ENCODE results near the gene AKAP11.
"Not testable (repeated sequence)": the region's sequence is repeated elsewhere in the genome, so short reads cannot be mapped to it uniquely, and the experiment has no call there.

The AKAP11 gene, protein sequence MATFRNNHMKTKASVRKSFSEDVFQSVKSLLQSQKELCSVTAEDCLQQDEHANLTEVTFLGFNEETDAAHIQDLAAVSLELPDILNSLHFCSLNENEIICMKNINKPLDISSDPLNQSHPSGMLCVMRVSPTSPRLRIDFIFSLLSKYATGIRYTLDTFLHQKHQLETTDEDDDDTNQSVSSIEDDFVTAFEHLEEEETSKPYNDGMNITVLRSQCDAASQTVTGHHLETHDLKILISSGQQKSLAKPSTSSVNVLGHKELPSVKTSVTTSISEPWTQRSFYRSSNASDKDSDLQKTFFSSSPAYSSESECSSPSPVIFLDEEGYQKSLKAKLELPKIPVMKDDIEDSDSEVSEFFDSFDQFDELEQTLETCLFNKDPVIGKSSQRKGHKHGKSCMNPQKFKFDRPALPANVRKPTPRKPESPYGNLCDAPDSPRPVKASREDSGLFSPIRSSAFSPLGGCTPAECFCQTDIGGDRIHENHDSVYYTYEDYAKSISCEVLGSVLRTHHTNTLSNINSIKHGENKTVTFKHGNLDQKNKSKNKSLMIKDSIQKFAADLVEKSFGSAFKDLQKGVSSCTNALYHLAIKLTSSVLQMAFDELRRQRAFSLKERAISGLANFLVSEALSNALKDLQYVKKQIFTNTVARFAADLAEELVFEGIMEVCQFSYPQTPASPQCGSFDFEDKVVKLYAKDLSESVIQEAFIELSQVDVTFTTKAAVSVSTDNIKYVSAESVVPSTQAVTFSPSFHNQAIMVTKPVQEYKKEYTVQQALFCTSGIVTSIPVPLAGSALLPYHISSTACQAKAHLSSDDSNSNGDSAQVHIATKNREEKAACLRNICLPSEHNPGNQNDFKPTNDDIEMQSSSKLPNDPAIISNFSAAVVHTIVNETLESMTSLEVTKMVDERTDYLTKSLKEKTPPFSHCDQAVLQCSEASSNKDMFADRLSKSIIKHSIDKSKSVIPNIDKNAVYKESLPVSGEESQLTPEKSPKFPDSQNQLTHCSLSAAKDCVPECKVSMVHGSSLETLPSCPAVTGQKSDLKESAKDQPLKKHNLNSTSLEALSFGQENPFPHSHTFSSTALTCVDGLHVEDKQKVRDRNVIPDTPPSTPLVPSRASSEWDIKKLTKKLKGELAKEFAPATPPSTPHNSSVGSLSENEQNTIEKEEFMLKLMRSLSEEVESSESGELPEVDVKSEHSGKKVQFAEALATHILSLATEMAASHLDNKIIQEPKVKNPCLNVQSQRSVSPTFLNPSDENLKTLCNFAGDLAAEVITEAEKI (N-terminal part only)

DNA sequence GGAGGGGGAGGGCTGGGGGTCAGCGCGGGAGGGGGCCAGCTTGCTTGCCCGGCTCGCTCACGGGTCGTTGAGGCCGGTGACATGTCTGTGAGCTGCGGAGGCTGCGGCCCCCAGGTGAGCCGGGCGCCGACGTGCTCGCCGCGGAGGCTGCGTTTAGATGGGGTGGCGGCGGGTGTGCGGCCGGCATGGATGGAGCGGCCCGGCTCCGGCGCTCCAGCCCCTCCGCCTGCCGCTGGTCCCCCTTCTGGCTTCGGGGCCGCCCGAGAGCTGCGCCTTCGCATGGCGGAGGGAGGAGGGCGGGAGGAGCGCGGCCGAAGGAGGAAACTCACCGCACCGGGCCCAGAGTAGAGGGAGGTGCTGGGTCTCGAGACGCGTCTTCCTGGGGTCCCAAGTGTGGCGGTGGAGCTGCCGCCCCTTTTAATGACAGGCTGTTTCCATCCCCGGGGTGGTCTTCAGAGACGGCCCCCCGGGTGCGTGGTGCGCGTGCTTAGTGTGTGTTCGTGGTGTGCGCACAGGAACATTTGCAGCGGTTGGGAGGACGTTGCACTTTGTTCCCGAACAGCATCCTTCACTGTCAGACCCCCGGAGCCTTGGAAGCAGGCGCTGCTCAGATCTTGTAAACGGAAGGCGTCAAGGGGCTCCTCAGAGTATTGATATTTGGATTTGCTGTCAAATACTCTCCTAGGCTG, at the start of gene AKAP11:
Gene AKAP11 (plus strand): TSS at position 38 of the 689 bp plus-strand sequence. CDS start 14,197 bp downstream, outside the sequence.
- no peak for DNase-seq

DNA sequence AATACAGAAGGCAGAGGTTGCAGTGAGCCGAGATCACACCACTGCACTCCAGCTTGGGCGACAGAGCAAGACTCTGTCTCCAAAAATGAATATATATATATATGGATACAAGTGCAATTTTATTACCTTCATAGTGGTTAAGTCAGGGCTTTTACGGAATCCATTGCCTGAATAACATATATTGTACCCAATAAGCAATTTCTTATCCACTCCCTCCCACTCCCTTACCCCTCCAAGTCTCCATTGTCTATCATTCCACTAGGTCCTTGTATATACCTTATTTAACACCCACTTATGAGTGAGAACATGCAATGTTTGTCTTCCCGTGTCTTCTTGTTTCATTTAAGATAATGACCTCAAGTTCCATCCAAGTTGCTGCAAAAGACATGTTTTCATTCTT, 48.3 kb upstream of the AKAP11 start:
- no peak for DNase-seq

DNA sequence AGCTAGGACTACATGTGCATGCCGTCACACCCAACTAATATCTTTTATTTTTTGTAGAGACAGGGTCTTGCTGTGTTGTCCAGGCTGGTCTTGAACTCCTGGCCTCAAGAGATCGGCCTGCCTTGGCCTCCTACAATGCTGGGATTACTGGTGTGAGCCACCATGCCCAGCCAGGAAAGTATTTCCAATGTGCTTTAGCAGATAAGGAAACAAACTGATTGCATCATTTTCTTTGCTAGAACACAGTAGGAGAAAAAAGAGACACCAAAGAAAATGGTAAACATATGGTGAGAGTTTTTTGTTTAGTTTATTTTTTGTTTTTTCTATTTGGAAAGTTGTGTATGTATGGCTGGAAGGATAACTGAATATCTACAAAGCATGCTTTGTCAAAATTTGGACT, 46.9 kb upstream of the AKAP11 start:
- DNase-seq = no peak

DNA sequence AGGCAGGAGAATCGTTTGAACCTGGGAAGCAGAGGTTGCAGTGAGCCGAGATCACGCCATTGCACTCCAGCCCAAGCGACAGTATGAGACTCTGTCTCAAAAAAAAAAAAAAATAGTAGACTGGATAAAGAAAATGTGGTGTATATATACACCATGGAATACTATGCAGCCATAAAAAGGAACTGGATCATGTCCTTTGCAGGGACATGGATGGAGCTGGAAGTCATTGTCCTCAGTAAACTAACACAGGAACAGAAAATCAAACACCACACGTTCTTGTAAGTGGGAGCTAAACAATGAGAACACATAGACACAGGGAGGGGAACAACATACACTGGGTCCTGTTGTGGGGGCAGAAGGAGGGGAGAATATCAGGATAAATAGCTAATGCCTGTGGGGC, 45.2 kb upstream of the AKAP11 start:
- DNase-seq = not testable (repeated sequence)

DNA sequence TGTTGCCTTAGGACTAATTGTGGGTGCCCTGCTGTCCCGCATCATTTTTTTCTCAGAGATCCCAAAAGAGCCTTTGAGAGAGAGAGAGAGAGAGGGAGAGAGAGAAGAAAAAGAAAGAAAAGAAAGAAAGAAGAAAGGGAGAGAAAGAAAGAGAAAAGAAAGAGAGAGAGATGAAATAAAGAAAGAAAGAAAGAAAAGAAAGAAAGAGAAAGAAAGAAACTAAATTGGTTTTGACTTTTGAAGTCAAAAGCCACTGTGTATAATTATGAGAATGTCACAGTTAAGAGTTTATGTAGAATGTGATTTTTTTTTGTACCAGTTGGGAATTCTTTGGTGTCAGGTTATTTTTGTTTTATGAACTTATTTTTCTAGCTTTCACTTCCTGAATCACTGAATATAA, 43.4 kb upstream of the AKAP11 start:
- no peak for DNase-seq

DNA sequence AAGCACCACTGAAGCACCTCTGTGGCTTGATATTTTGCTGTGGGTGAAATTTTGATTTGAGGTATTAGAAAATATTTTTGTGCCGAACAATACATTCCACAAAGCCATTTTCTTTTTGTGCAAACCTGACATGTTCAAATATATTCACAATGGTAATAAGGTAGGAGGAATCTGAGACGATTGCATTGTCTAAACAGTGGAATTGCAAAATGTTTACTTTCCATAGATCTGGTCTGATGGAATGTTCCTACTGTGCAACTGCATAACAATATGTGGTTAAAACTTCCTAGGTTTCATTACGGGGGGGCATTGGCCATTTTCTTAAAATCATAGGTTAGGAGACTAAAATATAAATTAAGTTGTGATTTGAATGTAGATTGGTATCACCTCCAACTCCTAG, 42.7 kb upstream of the AKAP11 start:
- DNase-seq = no peak

DNA sequence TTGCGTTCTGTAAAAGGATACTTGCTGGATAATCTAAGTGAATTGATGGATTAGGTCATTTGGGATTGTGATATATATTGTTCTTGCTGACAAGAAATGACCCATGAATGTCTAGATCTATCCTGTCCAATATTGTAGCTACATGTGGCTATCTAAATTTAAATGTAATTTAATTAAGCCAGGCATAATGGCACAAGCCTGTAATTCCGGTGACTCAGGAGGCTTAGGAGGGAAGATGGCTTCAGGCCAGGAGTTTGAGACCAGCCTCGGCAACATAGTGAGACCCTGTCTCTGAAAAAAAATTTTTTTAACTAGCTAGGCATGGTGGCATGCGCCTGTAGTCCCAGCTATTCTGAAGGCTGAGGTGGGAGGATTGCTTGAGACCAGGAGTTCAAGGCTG, 39.3 kb upstream of the AKAP11 start:
- no peak for DNase-seq

DNA sequence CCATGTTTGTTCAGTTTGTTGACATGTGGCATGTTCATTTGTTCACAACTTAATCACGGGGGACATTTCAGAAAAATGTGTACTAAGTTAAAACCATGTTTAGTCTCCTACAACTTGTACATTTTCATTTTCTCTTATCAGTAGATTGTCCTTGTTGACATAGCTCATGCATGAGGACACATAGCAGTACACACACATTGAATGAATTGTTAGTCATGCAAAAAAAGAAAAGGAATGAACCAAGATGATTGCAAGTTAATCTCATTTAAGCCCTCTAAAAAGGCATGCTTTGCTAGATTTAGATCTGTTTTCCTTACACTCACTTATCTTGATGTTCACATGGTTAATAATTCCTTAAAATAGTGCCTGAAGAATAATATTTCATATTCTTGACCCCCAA, 38.2 kb upstream of the AKAP11 start:
- DNase-seq = no peak

DNA sequence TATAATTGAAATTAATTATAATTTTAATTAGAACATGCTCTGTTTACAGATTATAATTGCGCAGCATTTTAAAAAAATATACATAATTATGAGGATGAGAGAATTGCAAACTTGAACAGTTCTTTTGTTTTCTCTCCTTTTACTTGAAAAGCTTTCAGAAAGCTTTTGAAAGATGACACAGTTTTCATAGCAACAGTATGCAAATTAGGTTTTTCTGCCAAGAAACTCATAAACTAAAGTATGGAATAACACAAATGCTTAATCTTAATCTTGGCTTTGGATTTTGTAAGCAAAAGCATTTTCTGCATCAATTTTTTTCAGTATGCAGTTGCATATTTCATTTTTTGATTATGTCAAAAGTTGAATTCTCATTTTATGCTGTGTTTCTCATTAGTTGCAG, 32.8 kb upstream of the AKAP11 start:
- no peak for DNase-seq

DNA sequence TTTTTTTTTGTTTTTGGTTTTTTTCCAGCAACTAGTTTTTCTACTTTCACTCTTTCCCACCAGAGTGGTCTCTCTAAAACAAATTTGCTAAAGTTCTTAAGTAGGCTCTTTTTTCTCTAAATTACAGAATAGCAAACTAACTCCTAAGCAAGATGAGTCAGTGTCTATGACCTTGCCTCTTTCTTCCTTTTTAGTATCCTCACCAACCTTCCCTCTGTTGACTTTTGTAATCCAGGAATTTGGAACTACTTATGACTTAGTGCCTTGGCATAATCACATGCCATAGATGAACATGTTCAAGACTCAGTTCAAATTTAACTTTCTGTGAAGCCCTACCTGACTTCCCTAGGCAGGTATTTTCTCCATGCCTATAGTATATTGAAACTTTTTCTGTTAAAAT, 32.3 kb upstream of the AKAP11 start:
- DNase-seq = no peak

DNA sequence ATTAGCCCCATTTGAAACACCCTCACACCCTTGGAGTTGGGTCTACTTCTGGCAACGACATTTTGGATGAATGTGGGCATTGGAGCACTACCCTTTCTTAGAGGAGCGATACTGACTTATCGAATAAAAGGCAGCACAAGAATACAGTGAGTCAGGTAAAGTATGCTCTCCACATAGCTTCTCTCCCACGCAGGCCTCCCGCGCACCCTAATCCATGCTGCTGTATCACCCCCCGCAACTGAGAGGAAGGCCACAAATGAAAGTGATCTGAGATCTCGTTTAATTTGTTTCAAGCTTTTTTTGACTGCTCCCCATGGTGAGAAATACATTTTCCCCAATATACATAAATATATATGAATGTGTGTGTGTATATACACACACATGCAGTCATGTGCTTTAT, 25.4 kb upstream of the AKAP11 start:
- no peak for DNase-seq

DNA sequence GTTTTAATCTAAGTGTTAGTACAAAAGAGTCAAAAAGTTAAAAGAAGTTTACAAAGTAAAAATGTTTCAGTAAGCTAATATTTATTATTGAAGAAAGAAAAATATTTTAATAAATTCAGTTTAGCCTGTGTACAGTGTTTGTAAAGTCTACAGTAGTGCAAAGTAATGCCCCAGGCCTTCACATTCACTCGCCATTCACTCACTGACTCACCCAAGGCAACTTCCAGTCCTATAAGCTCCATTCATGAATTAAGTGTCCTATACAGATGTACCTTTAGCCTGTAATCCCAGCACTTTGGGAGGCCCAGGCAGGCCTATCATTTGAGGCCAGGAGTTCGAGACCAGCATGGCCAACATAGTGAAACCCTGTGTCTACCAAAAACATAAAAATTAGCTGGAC, 24.1 kb upstream of the AKAP11 start:
- DNase-seq = no peak

DNA sequence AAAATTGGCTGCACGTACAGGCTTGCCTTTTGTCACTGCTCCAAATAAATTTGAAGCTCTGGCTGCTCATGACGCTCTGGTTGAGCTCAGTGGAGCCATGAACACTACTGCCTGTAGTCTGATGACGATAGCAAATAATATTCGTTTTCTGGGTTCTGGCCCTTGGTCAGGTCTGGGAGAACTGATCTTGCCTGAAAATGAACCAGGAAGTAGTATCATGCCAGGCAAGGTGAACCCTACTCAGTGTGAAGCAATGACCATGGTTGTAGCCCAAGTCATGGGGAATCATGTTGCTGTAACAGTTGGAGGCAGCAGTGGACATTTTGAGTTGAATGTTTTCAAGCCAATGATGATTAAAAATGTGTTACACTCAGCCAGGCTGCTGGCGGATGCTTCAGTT, 16.1 kb upstream of the AKAP11 start:
- peak; percentile 37 for DNase-seq

DNA sequence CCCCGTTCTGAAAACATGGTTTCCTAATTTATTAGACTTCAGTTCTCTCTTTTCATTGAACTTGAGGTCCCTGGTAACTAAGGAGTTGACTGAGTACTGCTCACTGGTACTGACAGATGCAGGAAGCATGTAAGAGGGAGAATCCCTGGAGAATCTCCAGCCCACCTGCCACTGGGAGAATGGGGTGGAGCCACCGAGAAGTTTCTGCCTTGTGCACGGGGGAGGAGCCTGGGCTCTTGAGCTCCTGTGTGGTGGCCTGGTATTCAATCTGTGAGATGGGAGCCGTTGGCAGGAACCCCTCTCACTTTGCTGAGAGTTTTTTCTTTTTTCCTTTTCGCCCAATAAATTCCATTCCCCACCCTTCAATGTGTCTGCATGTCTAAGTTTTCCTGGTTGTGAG, 13.2 kb upstream of the AKAP11 start:
- DNase-seq = no peak

DNA sequence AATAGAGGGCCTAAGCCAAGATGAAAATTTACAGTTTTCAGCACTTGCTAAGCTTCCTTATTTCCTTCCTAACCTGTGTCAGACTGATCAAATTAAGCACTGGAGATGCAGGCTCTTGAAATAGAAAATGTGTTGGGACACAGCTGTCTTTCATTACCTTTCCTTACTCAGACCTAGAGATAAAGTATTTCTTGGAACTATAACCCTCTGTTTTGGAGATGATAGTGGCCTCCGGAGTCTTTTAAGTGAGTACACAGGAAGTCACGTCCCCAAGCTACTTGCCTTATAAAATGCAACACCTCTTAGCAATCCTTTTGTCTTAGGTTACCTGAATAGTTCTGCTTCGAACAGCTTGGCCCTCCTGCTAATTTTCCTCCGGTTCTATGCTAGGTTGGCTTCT, 12.4 kb upstream of the AKAP11 start:
- DNase-seq = no peak

DNA sequence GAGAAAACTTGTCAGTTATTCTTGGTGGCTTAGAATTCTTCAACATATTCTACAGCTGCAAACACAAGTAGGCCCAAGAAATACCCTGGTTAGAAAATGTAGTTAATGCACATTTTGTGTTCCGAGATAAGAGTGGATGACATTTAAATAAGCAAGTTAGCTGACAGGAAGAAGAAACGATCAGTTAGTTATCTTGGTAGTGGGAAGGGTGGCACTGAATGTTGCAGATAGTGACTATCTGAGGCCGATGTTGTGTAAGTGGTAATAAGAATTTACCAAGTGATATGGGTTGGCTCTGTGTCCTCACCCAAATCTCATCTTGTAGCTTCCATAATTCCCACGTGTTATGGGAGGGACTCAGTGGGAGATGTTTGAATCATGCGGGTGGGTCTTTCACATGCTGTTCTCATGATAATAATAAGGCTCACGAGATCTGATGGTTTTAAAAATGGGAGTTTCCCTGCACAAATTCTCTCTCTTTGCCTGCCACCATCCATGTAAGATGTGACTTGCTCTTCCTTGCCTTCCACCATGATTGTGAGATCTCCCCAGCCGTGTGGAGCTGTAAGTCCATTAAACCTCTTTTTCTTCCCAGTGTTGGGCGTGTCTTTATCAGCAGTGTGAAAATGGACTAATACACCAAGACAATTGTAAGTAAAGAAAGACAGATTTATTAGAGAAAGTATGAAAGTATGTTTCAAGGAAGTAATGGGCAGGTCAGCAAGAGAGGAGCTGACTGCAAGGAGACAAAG, 10.9 kb upstream of the AKAP11 start:
- no peak for DNase-seq

DNA sequence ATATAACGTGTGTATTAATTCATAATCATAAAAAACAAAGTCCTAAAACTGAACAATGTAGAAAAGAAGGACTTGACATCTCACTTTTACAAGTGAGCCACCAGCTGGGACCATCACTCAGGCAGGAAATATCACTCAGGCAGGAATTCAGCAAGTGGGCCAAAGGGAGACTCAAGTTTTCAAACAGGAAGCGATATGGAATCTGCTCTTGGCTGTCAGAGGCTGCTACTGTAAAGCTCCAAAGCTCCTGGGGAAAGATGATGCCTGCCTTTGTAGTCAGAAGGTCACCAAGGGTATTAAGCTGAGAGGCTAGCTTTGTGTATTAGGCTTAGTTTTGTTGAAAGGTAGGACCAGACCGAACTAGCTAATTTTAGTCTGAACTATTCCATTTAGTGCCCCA, 5.5 kb upstream of the AKAP11 start:
- no peak for DNase-seq

DNA sequence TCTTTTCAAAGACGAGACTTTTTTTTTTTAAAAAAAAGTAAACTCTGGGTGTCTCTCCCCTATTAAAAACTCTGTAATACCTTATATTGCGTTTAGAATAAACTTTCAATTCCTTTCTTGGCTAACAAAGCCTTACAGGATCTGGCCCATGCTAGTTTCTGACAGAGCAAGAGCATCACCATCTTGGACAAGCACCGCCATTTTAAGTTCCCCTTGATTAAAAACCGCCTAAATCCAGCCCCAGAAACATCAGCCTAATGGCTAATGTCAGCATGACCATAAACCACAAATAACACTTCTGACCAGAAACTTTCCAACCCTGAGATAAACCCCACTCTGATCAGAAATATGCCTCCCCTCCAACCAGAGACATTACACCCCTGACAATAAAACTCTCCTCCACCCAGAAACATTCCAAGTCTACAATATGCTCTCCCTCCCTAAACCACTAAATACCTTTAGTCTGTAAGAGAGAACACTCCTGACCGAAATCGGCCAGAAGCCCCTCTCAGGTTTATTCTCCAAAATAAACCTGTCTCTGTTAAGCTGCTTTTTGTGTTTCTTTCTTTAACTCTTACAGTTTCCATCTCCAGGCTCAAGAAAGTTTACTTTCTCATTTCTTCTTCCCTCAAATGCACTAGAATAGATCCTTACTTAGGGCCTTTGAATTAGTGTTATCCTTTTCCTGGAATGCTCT, 1.6 kb upstream of the AKAP11 start:
- no peak for DNase-seq

DNA sequence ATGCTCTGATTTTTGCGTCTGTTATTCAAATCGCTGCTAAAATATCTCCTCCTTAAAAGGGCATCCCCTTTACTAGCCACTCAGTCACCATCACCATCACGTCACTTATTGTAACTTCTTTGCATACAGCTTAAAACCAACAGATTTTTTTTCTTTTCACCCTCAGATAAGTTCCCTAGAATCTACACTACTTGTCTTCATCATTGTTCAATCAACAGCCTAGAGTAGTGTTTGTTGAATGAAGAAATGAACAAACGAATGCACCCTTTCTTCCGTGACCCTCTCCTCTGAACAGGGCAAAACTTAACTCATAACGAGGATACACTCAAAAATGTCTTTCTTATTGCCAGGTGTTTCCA, 1.1 kb upstream of the AKAP11 start:
- no peak for DNase-seq

DNA sequence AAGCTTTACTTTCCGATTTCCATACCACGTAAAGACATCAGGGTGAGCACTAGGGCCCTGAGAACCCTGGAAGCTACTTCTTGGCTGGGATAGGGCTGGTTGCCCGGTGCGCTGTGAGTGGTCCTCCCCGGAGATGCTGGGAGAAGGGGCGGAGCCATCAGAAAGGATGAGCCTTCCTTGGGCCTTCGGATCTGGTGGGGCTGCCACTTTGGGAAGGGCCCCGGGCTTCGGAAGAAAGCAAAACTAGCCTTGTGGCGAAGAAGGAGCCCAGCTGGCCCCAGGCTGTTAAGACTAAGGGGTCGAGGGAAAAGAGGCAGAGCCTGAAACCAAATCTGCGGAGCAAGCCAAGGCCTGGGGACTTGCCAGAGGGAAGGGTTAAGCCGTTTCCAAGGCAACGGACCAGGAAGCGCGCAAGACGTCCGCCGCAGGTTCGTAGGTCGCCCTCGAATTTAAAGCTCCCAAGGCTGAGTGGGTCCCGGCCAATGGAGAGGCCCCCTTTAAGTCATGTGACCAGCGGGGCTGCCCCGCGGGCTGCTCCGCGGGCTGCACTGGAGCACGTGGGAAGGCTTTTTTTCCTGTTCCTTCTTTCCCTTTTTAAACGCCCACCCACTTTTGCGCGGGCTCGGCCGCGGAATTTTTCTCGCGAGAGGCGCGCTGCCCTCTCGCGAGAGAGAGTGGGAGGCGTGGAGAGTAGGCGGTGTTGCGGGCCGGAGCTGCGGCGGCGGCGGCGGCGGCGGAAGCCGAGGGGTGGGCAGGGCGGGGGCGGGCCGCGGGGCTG, 426 bp upstream of the AKAP11 start:
- peak; percentile 98 for DNase-seq

DNA sequence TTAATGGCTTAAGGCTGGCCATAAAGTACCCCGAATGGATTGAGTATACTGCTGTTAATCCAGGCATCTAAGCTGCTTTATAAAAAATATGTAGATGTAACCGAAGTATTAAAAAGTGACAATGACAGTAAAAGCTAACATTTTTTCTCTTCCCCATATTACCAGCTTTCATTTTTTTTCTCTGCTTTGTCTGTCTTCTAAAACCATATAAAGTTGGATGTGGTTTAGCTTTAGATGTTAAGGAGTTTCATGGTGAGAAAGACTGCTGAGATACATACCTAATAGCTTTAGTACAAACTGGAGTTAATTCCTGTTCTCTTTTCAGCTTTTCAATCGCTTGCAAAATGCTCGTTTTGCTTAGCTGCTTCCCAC, 838 bp downstream of the AKAP11 start:
- DNase-seq = no peak

All from NCI-H446 treated with DMSO at 0.1 percent for 48 hours (cell line).